ENCODE data around the gene GPATCH2.
"Not testable (repeated sequence)": the region's sequence is repeated elsewhere in the genome, so short reads cannot be mapped to it uniquely, and the experiment has no call there.

Gene GPATCH2

GRCh38 chr1:217534566-217534965 is 96.3 kb downstream of the GPATCH2 start:
- DNase-seq (ENCODE audit: low read depth) = no peak
- TF ChIP-seq MAX (IDR thresholded peaks at IDR 0.05; ENCODE audit: low read depth, low read length) = no peak
- no peak overlapping the region for H3K4me3 ChIP-seq (ENCODE audit: low read depth, low read length)

GRCh38 chr1:217528271-217528670 is 102.6 kb downstream of the GPATCH2 start:
- TF ChIP-seq MYC (IDR thresholded peaks at IDR 0.05; ENCODE audit: low read depth, low read length) = no peak
- no peak for TF ChIP-seq MAX (IDR thresholded peaks at IDR 0.05; ENCODE audit: low read depth, low read length)
- no peak for TF ChIP-seq POLR2A (IDR thresholded peaks at IDR 0.05; ENCODE audit: extremely low read depth, insufficient read length)
- no peak for DNase-seq (ENCODE audit: low read depth)
- no peak overlapping the region for H3K4me3 ChIP-seq (ENCODE audit: low read depth, low read length)

DNA sequence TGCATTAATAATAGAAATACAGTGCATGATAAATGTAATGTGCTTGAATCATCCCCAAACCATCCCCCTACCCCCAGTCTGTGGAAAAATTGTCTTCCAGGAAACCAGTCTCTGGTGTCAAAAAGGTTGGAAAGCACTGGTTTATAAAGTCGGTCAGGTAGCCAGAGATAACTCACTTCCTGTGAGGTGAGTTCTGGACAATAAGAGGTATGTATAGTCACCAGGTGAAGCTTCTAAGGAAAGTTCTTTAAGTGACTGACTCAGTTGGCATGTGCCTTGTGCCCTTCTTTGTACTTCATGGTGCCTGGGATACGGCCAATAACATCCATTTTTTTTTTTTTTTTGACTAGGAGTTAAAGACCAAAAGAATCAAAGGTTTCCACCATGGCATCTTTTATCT is 103.7 kb downstream of the GPATCH2 start:
- no peak for TF ChIP-seq CTCF (IDR thresholded peaks at IDR 0.05; ENCODE audit: low read depth, low read length)
- TF ChIP-seq MAX (IDR thresholded peaks at IDR 0.05; ENCODE audit: low read depth, low read length) = no peak
- no peak for TF ChIP-seq MYC (IDR thresholded peaks at IDR 0.05; ENCODE audit: low read depth, low read length)

DNA sequence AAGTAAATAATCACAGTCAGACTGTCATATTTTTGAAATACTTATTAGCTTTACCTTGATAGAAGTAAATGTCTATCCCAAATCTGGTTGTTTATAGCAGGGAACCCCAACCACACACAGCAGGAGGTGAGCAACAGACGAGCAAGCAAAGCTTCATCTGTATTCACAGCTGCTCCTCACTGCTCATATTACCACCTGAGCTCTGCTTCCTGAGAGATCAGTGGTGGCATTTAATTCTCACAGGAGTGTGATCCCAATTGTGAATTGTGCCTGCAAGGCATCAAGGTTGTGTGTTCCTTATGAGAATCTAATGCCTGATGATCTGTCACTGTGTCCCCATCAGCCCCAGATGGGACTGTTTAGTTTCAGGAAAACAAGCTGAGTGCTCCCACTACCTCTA is 104.3 kb downstream of the GPATCH2 start:
- H3K4me3 ChIP-seq (ENCODE audit: low read depth, low read length) = no peak overlapping the region
- DNase-seq (ENCODE audit: low read depth) = no peak
- TF ChIP-seq POLR2A (IDR thresholded peaks at IDR 0.05; ENCODE audit: extremely low read depth, insufficient read length) (no peak), MYC (IDR thresholded peaks at IDR 0.05; ENCODE audit: low read depth, low read length) (no peak), CTCF (IDR thresholded peaks at IDR 0.05; ENCODE audit: low read depth, low read length) (no peak), MAX (IDR thresholded peaks at IDR 0.05; ENCODE audit: low read depth, low read length) (no peak)

More for the DNA sequence above, 103.7 kb downstream of the GPATCH2 start:
- no peak for DNase-seq (ENCODE audit: low read depth)
- no peak overlapping the region for H3K4me3 ChIP-seq (ENCODE audit: low read depth, low read length)

DNA sequence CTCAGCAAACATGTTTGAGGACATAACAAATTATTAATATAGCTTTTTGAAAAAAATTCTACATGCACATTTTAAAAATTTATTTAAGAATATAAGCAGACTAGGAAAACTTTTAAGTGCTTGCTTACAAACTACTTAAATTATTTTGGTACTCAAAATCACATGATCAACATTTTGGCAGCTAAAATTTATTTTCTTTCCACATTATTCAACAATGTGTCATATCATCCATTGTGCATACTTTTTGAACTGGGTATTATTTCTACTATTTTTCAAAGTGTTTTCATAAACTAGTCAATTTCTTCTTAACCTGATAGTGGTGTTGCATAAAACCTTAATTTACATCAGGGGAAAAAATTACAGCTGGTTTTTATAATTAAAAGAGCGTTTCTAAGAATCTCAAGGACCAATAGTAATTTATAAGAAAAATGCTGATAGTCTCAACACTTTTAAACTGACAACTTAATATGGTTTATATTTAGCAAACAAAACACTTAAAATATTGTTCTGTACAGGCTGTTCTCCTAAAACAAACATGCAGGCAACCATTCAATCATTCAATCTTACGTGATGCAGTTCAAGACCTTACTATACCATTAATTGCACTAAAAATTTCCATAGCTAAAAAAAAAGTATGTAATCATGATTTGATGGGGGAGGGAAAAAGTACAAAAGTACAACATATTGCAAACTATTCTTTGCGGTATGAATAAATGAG is 105.0 kb downstream of the GPATCH2 start:
- no peak overlapping the region for H3K4me3 ChIP-seq (ENCODE audit: low read depth, low read length)
- no peak for TF ChIP-seq POLR2A (IDR thresholded peaks at IDR 0.05; ENCODE audit: extremely low read depth, insufficient read length)
- TF ChIP-seq MYC (IDR thresholded peaks at IDR 0.05; ENCODE audit: low read depth, low read length) = no peak
- TF ChIP-seq CTCF (IDR thresholded peaks at IDR 0.05; ENCODE audit: low read depth, low read length) = no peak
- no peak for TF ChIP-seq MAX (IDR thresholded peaks at IDR 0.05; ENCODE audit: low read depth, low read length)
- DNase-seq (ENCODE audit: low read depth) = no peak

GRCh38 chr1:217524787-217525520 is 105.9 kb downstream of the GPATCH2 start:
- H3K4me3 ChIP-seq (ENCODE audit: low read depth, low read length) = no peak overlapping the region
- TF ChIP-seq MAX (IDR thresholded peaks at IDR 0.05; ENCODE audit: low read depth, low read length) (no peak), CTCF (IDR thresholded peaks at IDR 0.05; ENCODE audit: low read depth, low read length) (no peak), MYC (IDR thresholded peaks at IDR 0.05; ENCODE audit: low read depth, low read length) (no peak), POLR2A (IDR thresholded peaks at IDR 0.05; ENCODE audit: extremely low read depth, insufficient read length) (no peak)
- DNase-seq (ENCODE audit: low read depth) = no peak

DNA sequence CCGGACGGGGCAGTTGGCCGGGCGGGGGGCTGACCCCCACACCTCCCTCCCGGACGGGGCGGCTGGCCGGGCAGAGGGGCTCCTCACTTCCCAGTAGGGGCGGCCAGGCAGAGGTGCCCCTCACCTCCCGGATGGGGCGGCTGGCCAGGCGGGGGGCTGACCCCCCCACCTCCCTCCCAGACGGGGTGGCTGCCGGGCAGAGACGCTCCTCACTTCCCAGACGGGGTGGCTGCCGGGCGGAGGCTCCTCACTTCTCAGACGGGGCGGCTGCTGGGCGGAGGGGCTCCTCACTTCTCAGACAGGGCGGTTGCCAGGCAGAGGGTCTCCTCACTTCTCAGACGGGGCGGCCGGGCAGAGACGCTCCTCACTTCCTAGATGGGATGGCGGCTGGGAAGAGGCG is 107.0 kb downstream of the GPATCH2 start:
- DNase-seq (ENCODE audit: low read depth); H3K4me3 ChIP-seq (ENCODE audit: low read depth, low read length): not testable (repeated sequence)

Data from NB4 (cell line).